HG03039 (cell line): Measurements from ENCODE around the gene MCRIP1.

Experiments used
- ATAC-seq: cut with Tn5 transposase; IDR thresholded peaks from one replicate; pipeline ENCODE4 v1.9.1; 2021; ENCODE audit warnings: mild to moderate bottlenecking, moderate library complexity; ENCODE audit not compliant: unreplicated experiment

Gene MCRIP1

DNA sequence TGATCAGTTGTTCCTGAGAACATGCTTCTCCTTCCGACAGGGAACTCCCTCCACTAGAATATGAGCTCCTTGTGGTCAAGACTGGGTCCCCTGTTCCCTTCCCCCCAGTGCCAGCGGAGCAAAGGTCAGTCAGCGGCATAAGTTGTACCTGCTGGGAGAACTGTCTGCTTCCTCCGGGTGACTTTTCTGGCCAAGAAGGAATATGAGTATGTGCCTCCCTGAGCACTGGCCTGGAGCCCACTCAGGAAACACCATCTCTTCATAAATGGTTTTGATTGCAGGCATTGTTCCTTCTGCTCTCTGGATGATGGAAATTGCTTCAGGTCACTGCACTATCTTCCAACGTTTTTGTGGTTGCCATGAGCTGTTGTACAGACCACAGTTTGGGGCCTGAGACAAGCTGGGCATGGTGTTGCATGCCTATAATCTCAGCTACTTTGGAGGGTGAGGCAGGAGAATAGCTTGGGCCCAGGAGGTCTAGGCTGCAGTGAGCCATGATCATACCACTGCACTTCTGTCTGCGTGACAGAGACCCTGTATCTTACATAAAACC is 30.1 kb upstream of the MCRIP1 start:
- ATAC-seq = no peak

DNA sequence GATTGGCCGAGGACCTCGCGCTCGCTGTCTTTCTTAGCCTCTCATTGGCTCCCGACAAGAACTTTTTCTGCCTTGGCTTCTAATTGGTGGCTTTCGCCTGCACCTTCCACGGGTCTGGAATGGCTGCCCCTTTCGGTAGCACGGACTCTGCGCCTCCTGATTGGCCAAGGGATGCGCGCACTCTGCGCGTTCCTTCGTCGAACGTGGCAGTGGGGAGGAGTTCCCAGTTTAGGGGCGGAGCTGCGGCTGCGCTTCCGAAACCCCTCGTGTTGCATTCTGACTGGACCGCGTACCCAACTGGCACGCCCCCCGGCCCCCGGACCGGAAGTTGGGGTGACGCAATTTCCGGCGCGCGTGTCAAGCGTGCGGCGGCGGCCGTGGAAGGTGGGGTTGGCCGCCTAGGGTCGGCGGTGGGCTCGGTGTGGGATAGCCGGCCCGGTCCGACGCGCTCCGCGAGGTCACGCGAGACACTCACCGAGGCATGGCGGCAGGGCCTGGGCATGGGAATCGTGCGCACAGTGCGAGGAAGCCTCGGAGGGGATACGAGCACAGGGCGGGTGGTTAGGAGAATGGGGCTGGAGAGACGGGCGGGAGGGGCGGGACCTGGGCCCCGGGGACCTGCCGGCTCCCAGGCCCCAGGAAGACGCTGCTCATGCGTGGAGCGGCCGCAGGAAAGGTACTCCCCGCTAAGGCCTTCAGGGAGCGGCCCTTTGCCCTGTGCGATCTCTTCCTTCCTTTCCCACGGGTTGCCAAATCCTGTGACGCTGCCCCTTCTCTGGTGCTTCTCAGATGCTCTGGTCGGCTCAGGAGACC is 27.9 kb upstream of the MCRIP1 start:
- peak; percentile 73 for ATAC-seq

DNA sequence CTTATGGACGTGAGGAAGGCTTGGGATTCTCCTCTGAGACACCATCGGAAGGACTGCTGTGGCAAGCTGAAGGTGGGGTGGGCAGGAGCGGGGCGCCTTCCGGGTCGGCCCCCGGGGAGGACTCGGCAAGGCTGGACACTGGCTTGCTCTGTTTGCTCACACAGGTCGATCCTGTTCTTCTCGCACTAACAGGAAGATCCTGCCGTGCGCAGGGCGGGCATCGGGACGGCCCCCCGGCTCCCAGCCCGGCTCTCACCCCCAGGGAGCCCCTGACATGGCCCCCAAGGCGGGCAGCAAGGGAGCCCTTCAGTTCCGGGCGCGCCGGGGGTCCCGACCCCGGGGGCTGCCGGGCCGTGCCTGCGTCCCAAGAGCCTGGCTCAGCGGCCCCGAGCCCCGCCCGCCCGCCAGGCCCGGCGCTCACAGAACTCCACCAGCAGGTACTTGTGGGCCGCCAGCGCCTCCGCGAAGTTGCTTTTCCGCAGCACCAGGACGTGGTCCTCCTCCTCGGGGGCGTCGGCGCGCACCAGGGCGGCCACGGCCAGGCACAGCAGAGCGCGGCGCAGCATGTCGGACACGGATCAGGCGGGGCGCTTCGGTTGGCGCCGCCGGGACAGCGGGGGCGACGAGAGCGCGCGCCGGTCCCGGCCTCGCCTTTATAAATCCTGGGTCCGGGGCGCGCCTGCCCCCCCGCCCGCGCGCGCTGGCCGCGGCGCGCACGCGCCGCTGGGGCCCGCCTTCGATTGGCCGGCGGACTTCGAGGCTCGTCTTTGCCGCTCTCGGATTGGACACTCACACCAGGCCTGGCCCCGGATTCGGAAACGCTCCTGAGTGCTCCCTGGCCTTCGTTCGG is 27.0 kb upstream of the MCRIP1 start, which contains the start of gene P4HB:
Gene P4HB (minus strand): TSS at position 630 of the 850 bp plus-strand sequence. CDS start 64 bp downstream, at position 566.
- ATAC-seq = peak; percentile 5

DNA sequence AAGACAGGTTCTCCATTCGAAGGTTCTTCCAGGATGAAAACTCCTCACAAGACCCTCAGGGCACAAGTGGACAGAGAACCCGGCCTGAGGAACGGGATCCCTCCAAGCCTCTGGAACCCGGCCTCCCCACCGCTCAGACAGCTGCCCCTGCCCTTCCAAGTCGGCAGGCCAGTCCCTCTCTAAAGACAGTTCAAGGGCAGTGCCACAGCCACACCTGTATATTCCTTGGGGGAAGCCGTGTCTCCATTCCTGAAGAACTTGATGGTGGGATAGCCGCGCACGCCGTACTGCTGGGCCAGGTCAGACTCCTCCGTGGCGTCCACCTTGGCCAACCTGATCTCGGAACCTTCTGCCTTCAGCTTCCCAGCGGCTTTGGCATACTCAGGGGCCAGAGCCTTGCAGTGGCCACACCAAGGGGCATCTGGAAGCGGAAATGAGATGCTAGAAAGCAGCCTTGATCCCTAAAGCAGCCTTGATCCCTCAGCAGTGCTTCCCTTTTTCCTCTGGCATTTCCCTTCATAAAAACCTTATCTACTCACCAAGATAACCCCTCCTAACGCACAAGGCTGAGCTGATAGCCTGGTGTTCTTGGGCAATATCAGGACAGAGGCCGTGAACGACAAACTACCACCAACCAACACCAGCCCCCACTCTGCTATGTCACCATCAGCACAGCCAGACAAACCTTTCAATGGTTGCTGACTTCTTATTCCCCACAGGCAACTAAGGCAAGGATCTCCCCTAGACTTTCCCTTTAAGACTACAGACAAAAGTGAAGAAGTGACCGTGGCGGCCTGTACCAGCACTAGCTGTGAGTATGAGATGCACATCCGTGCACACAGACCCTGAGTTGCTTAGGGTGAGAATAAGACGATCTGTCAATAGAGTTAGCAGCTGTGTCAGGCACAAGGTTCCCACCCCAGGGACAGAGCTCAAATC is 26.1 kb upstream of the MCRIP1 start:
- ATAC-seq = no peak

DNA sequence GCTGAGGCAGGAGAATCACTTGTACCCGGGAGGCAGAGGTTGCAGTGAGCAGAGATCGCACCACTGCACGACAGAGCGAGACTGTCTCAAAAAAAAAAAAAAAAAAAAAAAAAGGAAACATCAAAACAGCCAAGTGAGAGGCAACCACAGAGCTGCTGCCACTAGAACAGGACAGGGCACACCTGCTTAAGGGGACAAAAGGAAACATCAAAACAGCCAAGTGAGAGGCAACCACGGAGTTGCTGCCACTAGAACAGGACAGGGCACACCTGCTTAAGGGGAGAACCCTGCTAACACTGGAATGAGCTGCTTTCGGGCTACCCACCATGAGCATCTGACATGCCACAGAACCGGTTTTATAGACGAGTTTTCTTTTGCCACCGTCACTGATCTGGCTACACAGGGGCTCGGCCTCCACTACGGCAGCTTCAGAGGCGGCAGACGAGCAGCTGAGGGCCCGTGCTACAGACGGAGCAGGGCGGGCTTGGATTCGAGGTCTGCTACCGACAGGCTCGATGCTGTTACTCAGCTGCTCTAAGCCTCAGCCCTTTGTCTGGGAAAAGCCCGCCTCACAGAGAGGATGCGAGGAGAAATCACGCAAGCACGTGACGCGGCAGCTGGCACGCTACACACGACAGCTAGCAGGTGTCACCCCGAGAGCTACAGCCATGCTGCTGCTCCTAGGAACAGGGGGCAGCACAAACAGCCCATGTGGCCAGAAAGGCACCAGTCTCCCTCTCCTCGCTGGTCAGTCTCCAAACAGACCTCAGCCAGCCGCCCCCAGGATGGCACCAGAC is 25.3 kb upstream of the MCRIP1 start:
- ATAC-seq = no peak

DNA sequence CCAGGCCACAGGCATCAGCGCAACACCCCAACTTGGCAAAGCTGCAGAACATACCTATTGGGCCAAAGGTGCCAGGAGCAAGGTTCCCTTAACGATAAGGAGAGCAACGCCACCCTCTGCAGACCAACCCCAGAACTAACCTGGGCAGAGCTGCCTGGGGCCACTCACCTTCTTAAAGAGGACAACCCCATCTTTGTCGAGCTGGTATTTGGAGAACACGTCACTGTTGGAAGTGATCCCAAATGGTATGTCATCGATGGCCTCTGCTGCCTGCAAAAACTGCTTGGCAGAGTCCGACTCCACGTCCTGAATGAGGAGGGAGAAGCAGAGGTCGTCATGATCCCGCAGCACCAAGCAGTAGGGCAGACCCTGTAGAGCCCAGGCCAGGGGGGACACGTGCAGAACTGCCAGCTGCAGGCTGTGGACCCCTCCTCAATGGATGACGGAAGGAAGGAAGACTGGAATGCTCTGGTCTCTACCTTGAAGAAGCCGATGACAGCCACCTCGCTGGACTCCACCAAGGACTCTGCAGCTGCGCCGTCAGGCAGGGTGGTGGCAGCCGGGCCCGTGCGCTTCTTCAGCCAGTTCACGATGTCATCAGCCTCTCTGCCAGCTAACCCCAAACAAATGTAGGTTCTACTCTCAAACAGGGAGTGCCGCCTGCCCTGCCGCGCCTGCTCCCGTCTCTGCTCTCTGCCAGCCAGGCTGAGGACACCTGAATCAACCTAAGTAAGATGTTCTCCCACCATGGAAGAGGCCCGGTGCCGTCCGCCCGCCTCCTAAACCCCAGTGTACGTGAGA is 22.1 kb upstream of the MCRIP1 start:
- ATAC-seq = no peak

DNA sequence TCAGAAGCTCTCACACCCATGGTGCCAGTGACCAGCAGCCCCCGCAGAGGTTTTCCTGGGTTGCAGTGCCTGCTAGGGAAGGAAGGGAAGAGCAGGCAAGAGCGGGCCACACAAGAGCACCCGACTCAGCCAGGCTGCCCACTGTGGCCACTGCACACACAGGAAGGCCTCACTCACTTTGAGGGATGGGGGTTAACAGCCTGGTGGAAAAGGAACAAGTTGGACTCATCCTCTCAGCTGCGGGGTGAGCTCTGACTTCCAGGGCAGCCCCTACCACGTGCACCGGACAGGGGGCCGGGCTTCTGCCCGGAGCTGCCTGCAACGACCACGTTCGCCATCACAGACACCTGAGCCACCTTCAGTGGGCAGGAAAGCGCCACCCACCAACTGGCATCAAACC is 19.1 kb upstream of the MCRIP1 start:
- no peak for ATAC-seq

DNA sequence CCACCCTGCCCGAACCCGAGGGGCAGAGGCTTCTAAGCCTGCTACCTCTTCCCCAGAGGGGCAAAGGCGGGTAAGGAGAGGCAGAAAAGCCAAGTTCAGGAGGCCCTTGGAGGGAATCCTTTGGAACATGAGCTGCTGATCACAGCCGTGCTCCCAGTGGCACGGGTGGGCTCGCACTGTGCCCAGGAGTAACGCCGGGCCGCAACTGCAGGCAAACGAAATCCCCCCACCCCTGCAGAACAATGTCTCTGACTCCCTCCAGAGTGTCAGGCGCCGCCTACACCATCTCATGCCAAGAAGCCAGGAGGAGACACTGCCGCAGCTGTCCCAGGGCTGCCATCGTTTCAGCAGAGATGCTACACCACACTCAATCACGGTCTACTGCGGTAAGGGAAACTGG is 18.3 kb upstream of the MCRIP1 start:
- ATAC-seq = no peak

DNA sequence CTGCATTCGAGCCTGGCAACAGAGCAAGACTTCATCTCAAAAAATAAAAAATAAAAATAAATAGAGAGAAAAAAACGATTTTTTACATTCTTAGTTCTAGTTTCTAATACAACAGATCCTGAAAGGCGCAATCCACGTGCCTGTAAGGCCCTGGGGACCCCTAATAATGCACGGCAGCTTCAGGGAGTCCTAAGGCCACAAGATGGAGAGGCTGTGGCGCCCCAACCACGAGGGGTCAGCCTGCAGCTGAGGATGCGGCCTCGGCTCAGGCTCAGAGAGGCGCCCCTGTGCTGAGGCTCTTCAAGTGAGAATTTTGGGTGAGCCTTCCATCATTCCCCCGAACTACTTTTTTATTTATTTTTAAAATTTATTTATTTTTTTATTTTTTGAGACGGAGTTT is 16.4 kb upstream of the MCRIP1 start:
- ATAC-seq = no peak

DNA sequence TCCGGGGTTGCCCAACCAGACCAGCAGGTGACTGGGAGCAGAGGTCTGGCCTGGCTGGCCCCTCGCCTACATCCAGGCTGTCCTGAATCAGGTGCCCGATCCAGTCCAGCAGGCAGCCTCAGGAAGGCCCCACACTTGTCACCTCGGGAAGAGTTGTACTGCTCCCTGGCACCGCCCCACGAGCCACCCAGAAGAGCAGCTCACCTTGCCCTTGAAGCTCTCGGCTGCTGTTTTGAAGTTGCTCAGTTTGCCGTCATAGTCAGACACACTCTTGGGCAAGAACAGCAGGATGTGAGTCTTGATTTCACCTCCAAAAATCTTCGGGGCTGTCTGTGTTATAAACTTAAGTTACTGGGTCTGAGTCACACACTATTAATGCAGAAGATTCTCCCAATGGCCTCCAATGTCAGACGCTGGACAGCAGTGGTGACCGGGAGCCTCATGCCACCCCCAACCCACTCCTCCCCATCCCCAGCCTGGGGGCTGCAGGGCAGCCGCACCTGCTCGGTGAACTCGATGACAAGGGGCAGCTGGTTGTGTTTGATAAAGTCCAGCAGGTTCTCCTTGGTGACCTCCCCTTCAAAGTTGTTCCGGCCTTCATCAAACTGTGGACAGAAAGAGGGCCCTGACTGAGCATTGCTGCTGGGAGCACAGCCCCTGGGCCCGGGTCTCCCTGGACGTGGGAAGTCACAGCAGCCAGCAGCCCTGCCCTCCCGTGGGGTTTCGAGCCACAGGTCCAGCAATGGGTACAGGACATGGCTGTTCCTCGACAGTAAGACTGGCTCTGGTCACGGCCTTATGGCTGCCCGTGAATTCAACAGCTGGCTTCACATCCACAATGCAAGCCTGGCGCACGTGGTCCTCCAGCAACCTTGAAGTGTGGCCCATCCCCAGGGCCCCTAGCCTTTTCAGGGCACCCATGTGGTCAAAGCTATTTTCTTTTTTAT is 13.9 kb upstream of the MCRIP1 start:
- no peak for ATAC-seq

DNA sequence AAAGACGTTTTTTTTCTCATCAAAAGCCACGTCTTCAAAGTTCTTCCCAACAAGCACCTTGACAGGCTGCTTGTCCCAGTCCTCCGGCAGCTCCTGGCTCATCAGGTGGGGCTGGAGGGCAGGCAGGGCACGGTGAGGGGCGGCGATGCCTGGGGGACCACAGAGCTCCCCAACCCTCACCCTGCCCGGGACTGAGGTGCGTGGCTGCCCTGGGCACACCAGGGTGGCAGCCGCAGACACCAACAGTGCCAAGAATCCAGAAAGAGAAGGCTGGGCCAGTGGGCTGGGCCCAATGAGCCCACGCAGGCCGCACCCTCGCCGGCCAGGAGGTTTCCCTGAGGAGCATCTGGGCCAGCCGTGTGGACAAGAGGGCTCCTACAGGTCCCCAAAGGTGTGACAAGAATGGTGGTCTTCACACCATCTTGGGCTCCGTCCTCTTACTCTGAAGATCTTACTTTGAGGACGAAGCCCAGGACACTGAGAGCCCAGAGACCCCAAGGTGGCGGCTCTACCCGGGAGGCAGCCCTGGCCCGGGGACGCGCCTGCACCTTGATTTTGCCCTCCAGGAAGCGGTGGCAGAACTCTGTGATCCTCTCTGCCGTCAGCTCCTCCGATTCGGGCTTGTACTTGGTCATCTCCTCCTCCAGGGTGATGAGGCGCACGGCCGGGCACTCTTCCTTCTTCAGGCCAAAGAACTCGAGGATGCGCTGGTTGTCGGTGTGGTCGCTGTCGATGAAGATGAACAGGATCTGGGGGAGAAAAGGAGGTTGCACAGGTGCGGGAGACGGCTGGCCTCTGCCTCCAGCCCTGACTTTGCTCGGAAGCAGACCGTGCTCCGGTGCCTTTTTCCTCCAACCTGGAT is 13.0 kb upstream of the MCRIP1 start:
- ATAC-seq = no peak

DNA sequence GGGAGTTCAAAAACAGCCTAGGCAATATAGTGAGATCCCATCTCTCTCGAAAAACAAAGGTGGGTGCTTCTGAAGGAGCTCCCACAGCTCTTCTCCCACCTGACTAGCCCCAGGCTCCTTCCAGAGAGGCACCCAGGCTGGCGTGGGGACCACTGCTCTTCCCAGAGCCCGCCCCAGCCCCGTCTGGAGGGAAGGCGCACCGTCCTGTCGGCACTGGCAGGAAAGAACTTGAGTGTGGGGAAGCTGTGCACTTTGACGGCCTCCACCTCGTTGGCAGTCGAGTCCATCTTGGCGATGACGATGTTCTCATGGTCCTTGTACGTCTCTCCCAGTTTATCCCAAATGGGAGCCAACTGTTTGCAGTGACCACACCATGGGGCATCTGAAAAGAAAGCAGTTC is 12.3 kb upstream of the MCRIP1 start:
- no peak for ATAC-seq

DNA sequence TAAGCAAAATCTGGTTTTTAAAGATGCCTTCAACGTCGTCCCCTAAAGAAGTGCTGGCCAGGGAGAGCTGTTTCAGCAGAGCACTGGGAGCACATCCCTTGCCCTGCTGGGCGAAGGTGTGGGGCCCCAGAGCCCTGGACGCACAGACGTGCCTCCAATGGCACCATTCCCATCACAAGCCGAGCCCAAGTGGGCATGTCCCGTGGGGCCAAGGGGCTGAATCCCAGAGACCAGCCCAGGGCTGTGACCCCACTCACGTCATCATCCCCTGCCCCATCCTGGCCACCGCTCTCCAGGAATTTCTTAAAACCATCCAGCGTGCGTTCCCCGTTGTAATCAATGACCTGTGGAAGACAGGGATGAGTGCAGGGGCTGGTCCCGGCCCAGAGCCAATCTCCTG is 11.8 kb upstream of the MCRIP1 start:
- no peak for ATAC-seq

DNA sequence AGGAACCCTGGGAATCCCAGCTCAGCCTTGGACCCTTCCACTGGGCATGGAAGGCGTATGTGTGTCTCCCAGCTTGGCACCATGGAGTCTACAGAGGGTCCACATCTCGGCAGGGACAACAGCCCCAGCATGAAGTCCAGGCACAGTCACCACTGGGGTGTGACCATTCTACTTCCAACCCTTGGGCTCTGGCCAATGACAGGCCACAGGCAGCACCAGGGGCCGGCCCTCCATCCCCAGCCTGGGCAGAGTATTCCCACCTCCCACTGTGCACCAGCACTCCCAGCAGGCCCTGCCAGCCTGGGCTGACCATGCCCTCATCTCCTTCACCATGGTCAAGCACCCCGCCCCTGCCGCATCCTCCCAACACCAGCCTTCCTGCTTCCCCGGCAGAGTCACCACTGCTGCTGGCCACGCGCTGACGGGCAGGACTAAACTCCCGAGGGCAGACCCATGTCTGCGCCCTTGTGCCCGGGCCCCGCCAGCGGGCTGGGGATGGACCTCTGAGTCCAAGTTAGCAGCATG is 11.3 kb upstream of the MCRIP1 start:
- ATAC-seq = no peak

DNA sequence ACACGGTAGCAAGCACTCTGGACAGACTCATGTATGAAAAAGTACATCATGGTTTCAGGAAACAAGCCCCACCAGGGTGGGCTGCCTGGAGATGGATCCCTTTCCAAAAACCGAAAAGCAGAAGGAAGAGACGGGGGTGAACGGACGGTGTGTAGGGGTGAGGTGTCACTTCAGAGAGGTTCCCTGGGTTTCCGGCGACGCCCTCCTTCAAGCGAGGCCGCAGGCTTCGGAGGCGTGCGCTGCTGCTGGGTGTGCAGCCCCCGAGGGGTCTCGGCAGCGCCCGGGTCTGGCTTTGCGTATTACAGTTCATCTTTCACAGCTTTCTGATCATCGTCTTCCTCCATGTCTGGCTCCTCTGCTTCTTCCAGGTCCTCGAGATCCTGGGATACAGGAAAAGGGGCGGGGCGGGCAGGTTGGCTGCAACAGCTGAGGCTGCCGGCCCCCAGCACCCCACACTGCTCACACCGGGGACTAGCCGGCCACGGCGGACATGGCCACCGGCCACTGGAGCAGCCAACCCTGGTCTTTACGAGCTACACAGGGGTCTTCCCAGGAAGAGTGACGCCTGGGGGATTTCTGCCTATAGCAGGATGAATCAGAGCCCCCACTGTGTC is 10.7 kb upstream of the MCRIP1 start:
- no peak for ATAC-seq
